Neural cell (in vitro differentiated cells): ENCODE data around the gene GNAS.

Source experiments
- CTCF ChIP-seq: fragments of 450-650 bp; IDR thresholded peaks from 2 replicates; pipeline ENCODE4 v1.5.1; 2014; ENCODE audit warnings: antibody characterized with exemption, mild to moderate bottlenecking, moderate library complexity; ENCODE audit not compliant: poor library complexity, severe bottlenecking
- EP300 ChIP-seq: fragments of 450-650 bp; conservative IDR thresholded peaks from 2 replicates; pipeline ENCODE4 v1.6.1; 2014; ENCODE audit warnings: antibody characterized with exemption, mild to moderate bottlenecking, moderate library complexity; ENCODE audit not compliant: poor library complexity, severe bottlenecking
- POLR2AphosphoS5 ChIP-seq: IDR thresholded peaks from 2 replicates; pipeline ENCODE4 v1.6.1; 2012
- REST ChIP-seq: IDR thresholded peaks from 2 replicates; pipeline ENCODE4 v1.6.1; 2012; ENCODE audit warnings: borderline replicate concordance
- SMC3 ChIP-seq: fragments of 450-650 bp; conservative IDR thresholded peaks from 2 replicates; pipeline ENCODE4 v1.6.1; 2014; ENCODE audit warnings: antibody characterized with exemption, mild to moderate bottlenecking, moderate library complexity; ENCODE audit not compliant: poor library complexity

DNA sequence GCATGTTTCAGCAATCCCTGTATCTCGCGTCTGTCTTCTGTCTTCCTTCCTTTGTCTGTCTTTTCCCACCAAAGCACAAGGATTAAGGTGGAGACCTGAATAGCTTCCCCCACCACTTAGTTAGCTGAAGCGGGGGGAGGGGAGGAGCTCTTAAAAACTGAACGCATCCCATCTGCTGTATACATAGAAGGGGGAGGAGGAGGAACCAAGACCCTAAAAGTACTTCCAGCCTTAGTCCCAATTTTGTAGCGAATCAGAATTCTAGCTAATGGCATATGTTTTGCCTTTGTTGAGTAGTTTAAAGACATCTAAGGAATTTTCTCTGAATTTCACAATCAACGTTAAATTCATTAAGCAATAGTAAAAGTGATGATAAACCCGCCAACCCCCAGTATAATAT, 47.9 kb downstream of the GNAS start:
- TF ChIP-seq CTCF (no peak), POLR2AphosphoS5 (no peak), REST (no peak), SMC3 (no peak), EP300 (no peak)
